Gastrocnemius medialis (tissue), 4 donors: Measurements from ENCODE around the gene HOXB2.

Experiments used
- CTCF ChIP-seq, 5 experiments: fragments of 450-650 bp in 3 of 5; fragments of 200-600 bp in 2 of 5; sonication (generic) in 2 of 5; IDR thresholded peaks in 4 of 5; conservative IDR thresholded peaks in 1 of 5; 1 replicate in 4 of 5; 2 replicates in 1 of 5; pipeline ENCODE4 v1.5.1; 2016 to 2019; ENCODE audit warnings: antibody characterized with exemption in 5 of 5, mild to moderate bottlenecking in 3 of 5, moderate library complexity in 3 of 5
- POLR2A ChIP-seq, 2 donors: fragments of 450-650 bp; IDR thresholded peaks; one replicate each; pipeline ENCODE4 v1.6.1; 2017; ENCODE audit warnings: antibody characterized with exemption in 2 of 2, mild to moderate bottlenecking in 2 of 2, moderate library complexity in 2 of 2

DNA sequence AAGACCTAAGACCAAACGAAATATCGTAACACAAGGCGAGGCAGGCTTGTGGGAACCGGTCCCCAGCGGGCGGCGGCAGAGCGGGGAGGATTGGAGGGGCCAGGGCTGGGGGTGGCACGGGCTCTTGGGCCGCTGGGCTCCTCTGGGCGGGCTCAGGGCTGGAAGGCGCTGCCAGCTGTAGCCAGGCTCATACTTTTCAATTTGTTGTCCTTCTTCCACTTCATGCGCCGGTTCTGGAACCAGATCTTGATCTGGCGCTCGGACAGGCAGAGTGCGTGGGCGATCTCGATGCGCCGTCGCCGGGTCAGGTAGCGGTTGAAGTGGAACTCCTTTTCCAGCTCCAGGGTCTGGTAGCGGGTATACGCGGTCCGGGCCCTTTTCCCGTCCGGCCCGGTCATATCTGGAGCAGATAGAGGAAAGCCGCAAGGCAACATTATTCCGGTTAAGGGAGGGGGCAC is 47.2 kb upstream of the HOXB2 start:
- TF ChIP-seq CTCF (IDR thresholded peaks at IDR 0.05 in 4 of 5, conservative IDR thresholded peaks at IDR 0.05 in 1 of 5) (no peak), POLR2A (IDR thresholded peaks at IDR 0.05) (no peak)
